ENCODE results near the gene PRKCH. TPM values are rescaled to one million over a fixed set of nuclear protein-coding genes. Genes with fewer than 3 reads are reported as not detected.
A peak's percentile ranks its signal among the peaks of the same experiment; 100 is the strongest.

PRKCH gene
- total RNA-seq, 4 donors from 2014 or later, result 34.5 to 51.3 (median 45.0) TPM

GRCh38 chr14:61484826-61485584, 163.6 kb downstream of the PRKCH start:
- H3K27ac ChIP-seq, result peak overlapping the region; percentile 2 to 67 (median 11)
- no peaks in the 10 kb centered on the region for H3K9me3 ChIP-seq
- 80 to 81% methylated on average over 8 of the region's 8 CpGs for WGBS, 2 donors
- H3K4me1 ChIP-seq, result peaks cover 26 to 94% (median 43%) of the 10 kb centered on the region in 3 donors
- no peaks in the 10 kb centered on the region for H3K27me3 ChIP-seq
- TF ChIP-seq POLR2A (IDR thresholded peaks at IDR 0.05) (no peak), CTCF (IDR thresholded peaks at IDR 0.05) (no peak)
- intact Hi-C loops (cut with DNase I), result no loop called here
- peaks cover 0 to 45% (median 0%) of the 10 kb centered on the region in 3 donors for H3K36me3 ChIP-seq
- DNase-seq, result no peak
- no peak overlapping the region for H3K4me3 ChIP-seq

- intact Hi-C loops (cut with DNase I), result no loop called here
- Histone ChIP-seq H3K27ac (peak overlapping the region; percentile 2 to 67 (median 11)), H3K36me3 (peaks cover 0 to 51% (median 0%) of the 10 kb centered on the region in 3 donors), H3K9me3 (no peaks in the 10 kb centered on the region), H3K4me3 (no peak overlapping the region), H3K4me1 (peaks cover 20 to 94% (median 41%) of the 10 kb centered on the region in 3 donors), H3K27me3 (no peaks in the 10 kb centered on the region)
- no peak for TF ChIP-seq POLR2A (IDR thresholded peaks at IDR 0.05)
- no peak for TF ChIP-seq CTCF (IDR thresholded peaks at IDR 0.05)
- DNase-seq, result no peak
- 83 to 84% methylated on average over 4 of the region's 4 CpGs for WGBS, 2 donors
Observed at GRCh38 chr14:61485661-61486060, 164.3 kb downstream of the PRKCH start.

- Histone ChIP-seq H3K27me3 (no peaks in the 10 kb centered on the region), H3K4me3 (no peak overlapping the region), H3K27ac (peak overlapping the region in 1 of 4 donors; percentile 67), H3K36me3 (peaks cover 0 to 63% (median 0%) of the 10 kb centered on the region in 3 donors), H3K9me3 (no peaks in the 10 kb centered on the region), H3K4me1 (peaks cover 12 to 91% (median 37%) of the 10 kb centered on the region in 3 donors)
- no peak for TF ChIP-seq CTCF (IDR thresholded peaks at IDR 0.05)
- no peak for TF ChIP-seq POLR2A (IDR thresholded peaks at IDR 0.05)
- no peak for DNase-seq
- 87 to 93% methylated on average over 3 to 4 of the region's 5 CpGs for WGBS, 2 donors
- intact Hi-C loops (cut with DNase I), result no loop called here
Observed at GRCh38 chr14:61486930-61487495, 165.6 kb downstream of the PRKCH start.

- intact Hi-C loops (cut with DNase I), result no loop called here
- H3K4me3 ChIP-seq, result no peak overlapping the region
- H3K9me3 ChIP-seq, result no peaks in the 10 kb centered on the region
- peak overlapping the region; percentile 33 to 63 (median 52) for H3K27ac ChIP-seq
- H3K36me3 ChIP-seq, result peaks cover 0 to 80% (median 0%) of the 10 kb centered on the region in 3 donors
- no peak for DNase-seq
- TF ChIP-seq CTCF (IDR thresholded peaks at IDR 0.05) (no peak), POLR2A (IDR thresholded peaks at IDR 0.05) (no peak)
- WGBS, 2 donors, result 63 to 88% methylated on average over 3 to 4 of the region's 4 CpGs
- H3K4me1 ChIP-seq, result peaks cover 3 to 80% (median 22%) of the 10 kb centered on the region in 3 donors
- H3K27me3 ChIP-seq, result no peaks in the 10 kb centered on the region
Observed at GRCh38 chr14:61488417-61489401, 167.3 kb downstream of the PRKCH start.

All from esophagus squamous epithelium (tissue), 5 donors.